Iris pigment epithelial cell (primary cell): ENCODE measurements around the gene EGFR.

ENCODE experiments used
- DNase-seq: peaks from one replicate; pipeline ENCODE4 v3.0.0-alpha.2; 2011; ENCODE audit warnings: low read depth

Gene EGFR

DNA sequence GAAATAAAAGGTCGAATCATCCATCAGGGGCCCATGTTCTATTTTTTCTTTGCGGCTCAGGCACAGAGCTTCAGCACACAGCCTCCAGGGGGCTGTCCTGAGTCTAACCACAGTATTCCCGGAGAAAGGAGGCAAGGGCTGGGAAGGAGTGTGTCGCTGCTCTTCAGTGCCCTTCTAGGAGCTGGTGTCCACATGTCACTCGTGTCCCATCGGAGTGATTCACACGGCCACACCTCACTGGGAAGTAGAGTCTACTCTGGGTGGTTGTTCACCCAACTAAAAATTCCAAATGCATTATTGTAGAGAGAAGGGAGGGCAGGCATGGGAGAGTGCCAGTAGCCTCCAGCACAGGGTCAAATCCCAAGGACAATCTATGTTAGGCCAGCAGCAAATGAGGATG, 231.5 kb downstream of the EGFR start:
- DNase-seq = no peak

DNA sequence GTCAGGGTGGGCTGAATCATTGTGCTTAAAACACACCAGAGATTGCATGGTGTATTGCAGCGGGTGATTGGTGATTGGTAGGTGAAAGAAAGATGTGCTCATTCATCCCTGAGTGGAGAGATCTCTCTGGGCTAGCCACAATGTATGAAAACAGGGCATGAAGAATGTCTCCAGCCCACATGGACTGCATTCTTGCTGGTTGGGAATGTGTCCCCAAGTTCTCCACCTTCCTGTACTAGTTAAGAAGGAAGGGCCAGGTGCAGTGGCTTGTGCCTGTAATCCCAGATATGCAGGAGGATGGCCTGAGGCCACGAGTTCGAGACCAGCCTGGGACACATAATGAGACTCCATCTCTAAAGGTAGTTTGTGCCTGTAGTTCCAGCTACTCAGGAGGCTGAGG, 232.5 kb downstream of the EGFR start:
- no peak for DNase-seq

DNA sequence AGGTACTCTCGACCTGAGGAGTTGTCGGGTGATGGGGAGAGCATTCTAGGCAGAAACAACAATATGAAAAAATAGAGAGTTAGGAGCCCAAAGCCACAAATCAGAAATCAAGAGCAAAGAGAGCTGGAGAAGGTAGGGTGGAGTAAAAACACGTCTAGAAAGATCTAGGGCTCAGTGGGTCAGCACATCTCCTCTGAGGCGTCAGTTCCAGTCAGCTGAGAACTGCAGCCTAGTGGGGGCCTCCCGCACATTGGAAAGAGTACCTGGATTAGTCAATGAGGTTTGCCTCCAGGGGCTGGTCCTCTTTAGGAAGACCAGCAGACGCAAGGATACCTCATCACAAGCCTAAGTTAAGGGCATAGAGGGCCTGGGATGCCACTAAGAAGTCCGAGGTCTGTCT, 233.1 kb downstream of the EGFR start:
- DNase-seq = no peak

DNA sequence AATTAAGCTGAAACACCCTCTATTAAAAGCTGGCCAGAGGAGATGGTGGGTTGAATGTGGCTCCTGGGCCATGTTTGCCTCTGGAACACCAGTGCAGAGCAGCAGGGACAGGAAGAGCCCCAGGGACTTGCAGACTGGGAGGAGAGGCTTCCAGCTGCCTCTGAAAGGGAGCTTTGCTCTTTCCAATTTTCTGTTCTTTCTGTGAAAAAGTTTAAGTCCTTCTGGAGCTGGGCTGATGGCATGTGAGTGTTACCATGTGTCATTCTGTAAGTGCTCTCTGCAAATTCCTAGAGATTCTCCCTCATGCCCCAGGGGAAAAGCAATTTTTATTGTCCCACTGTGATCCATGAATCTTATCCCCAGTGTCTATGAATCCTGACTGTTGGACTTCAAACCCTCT, 233.6 kb downstream of the EGFR start:
- DNase-seq = no peak

DNA sequence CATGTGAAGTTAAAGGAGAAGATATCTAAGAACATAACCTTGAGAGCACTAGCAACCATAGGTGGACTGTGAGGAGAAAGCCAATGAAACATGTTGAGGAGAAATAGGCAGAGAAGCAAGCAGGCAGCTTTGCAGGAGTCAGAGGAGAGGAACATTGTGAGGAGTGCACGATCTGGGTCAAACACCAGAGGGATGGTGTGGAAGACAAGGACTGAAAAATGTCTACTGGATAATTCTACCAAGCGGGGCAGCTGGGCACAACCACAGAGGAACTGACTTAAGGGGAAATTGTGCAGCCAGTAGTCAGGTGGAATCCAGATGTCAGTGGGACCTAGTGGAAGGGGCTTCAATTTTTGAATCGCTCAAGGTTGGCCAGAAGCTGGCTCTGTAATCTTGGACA, 234.4 kb downstream of the EGFR start:
- DNase-seq = no peak

DNA sequence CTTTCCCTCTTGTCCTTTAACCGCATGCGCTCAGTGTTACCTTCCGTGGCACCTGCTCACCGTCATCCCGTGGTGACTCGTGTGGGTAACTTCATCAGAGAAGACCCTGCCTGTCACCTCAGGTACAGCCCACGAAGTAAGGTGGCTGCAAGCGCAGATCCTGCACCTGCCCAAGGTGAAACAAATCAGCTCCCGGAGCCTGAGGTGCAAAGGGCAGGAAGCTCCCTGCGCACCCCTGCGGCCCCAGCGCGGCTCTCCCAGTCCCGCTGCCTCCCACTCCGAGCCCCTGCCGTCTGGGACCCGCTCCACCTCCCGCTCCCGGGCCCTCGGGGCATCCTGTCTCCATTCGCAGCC, 235.4 kb downstream of the EGFR start:
- DNase-seq = no peak

DNA sequence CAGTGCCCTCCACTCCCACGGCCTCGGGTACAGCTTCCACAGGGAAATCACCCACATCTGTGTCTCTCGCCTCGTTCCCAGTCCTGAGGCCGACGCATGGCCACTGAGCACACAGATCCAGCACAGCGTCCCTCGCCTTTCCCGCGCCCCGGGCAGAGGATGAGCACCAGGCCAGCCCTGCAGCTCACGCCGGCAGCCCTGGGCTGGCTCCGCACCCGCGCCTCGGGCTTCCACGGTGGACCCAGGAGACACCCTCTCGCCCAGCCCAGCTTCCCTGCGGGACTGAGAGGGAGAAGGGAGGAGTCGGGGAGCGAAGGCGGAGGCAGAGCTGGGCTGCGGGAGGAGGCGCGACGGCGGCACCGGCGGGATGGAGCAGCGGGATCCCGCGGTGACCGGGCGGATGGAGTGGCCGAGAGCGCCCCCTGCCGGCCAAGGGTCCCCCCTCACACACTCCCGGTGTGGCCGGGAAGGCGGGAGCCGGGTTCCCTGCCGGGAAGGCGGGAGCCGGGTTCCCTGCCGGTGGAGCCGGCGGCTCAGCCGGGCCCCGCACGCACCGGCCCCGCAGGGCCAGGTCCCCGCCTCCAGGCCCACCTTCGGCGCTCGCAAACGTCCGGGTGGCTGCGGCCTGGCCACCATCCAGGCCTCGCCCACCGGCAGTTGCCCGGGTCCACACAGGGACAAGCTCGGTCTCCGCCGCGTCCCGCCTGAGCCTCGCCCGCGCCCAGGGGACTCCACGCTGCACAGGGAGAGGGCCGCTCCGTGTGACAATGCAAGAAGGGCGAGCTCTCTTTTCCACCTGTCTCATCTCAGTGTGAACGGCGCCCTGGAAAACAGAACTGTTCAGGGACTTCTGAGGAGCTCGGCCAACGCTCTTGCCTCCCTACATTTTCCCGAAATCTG, 236.0 kb downstream of the EGFR start:
- peak; percentile 62 for DNase-seq

DNA sequence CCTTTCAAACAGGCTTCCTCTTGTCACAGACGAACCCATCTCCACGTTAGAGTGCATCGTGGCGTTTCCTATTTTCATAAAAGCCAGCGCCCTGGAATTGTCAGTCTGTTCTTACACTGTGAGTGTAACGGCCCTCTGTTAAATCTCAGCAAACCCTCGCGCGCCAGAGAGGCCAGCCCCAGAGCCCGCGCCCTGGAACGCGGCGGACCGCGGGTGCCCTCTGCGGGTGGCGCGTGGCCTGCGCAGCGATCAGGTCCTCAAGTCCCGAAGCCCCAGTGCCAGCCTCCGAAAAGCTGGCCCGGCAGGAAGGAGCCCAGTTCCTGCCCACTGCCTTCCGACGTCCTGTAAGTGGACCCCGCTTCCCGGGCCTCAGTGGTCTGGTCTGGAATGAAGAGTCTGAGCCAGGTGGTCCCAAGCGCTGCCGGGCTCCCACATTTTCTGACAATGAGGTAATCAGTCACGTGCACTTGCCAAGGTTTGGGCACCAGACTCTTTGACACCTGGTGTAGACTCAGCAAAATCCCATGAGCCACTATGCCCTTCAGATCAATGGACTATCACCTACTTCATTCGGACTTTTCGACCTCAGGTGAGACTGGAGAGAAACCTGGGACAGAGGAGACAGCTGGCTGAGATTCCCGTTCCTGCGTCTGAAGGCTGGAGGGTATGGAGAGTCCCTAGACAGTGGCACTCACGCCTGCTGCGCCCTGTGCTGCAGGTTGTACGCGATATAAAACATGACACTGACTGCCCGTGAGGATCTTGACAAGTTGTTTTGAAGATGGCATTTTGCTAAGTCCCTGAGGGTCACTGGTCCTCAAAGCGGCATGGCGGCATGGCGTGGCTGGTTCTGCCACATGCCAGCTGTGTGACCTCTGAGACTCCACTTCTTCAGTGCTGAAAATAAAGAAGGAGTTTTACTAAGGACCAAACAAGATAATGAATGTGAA, 237.0 kb downstream of the EGFR start:
- DNase-seq = peak; percentile 73

DNA sequence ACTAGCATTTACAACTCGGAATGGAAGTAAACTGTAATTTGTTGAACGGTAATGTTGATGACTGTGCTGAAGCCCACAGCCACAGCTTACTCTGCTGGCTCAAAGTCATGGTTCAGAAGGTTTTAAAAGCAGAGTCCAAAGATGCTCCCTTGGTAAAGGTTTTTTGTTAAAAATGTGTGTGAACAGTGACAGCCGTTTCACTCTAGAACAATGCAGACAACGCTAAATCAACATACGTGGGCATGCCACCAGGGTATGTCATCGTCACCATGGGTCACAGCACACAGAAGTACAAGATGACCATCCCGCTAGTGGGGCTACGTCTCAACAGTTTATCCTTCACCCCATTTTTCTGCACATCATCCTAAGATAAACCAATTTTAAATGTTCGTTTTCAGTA, 239.8 kb downstream of the EGFR start:
- DNase-seq = no peak

DNA sequence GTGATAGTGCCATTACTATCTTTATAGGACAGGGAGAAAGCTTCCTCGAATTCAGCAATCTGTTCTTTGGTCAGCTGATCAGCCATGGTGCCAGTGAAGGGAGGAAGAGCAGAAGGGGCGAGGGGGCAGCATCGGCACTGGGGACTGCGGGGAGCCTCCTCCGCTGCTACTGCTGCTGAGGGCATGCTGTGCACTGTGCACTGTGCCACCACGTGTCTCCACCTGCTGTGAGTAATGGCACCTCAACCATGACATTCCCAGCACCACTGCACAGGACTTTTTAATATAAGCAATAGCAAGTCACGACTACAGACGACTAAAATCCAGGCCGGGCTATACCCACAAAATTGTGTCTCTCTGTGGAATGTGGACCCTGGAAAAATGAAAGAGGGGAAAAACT, 241.4 kb downstream of the EGFR start:
- DNase-seq = no peak

DNA sequence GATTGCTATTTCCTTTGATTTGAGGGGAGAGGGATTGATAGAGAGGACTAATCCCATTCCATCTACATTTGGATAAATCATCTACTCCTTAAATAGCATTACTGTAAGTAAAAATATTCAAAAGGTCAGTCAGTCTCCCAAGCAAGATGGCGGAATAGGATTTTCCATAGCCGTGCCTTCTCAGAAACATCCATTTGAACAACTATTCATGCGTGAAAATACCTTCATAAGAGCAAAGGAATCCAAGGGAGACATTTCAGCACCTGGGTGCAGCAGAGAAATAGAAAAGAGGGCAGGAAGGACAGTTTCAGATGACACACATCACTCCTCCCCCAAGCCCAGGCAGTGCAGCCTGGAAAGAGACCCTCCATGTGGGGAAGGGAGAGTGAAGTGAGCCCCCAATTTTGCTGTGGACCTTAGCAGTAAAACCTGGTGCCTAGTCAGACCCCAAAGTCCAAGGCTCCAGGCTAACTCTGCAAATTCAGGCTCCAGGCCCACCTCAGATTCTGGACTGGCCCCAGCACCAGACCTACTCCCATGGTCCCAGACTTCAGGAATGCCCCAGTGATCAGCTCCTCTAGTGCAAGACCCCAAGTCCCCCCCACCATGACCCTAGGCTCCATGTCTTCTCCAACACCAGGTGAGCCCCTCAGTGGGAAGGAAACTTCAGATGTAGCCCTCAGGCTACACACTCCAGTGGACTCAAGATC, 242.0 kb downstream of the EGFR start:
- no peak for DNase-seq
